Measurements from ENCODE around the gene GSKIP. TPM values are rescaled to one million over a fixed set of nuclear protein-coding genes. Genes with fewer than 3 reads are reported as not detected.

GSKIP gene
- polyA plus RNA-seq, 1 of the 3 experiments (the other 2 are of a cell fraction) = 13.6 TPM

- Histone ChIP-seq H3K36me3 (replicated peaks in 1 of 2; ENCODE audit: control insufficient read depth in 1 of 2, insufficient read depth in 2 of 2, low read length in 1 of 2) (no peaks in the 10 kb centered on the region), H3K27ac (ENCODE audit: low read depth in 2 of 2, low read length in 1 of 2) (no peak overlapping the region), H3K79me2 (ENCODE audit: insufficient read depth) (no peaks in the 10 kb centered on the region), H3K4me2 (no peak overlapping the region), H3K4me1 (ENCODE audit: control insufficient read depth in 1 of 2, insufficient read depth in 2 of 2, low read depth in 1 of 2, low read length in 1 of 2) (no peaks in the 10 kb centered on the region; a peak in 1 of 4 replicates), H4K20me1 (ENCODE audit: insufficient read depth) (no peaks in the 10 kb centered on the region), H3K9me3 (no peaks in the 10 kb centered on the region), H3K9me2 (no peaks in the 10 kb centered on the region), H3K27me3 (ENCODE audit: insufficient read depth) (no peaks in the 10 kb centered on the region), H3K4me3 (ENCODE audit: low read depth in 2 of 2, low read length in 1 of 2) (no peak overlapping the region), H2AFZ (ENCODE audit: low read depth) (no peak overlapping the region), H3K9ac (no peak overlapping the region), H3F3A (replicated peaks; ENCODE audit: insufficient read depth) (no peaks in the 10 kb centered on the region)
- DNase-seq = no peak
- ChIA-PET POLR2A (no interaction called here), CTCF (no interaction called here)
- 94% methylated on average over 7 of the region's 7 CpGs for WGBS (ENCODE audit: low lambda C conversion rate)
- no peak for TF ChIP-seq POLR2AphosphoS5 (IDR thresholded peaks at IDR 0.05; ENCODE audit: low read depth, low read length)
- TF ChIP-seq JUND (IDR thresholded peaks at IDR 0.05) = no peak
- TF ChIP-seq TAF1 (IDR thresholded peaks at IDR 0.05; ENCODE audit: borderline replicate concordance, low read depth, low read length) = no peak
- no peak for TF ChIP-seq GATA2 (CRISPR knock-in tag; IDR thresholded peaks at IDR 0.05)
- no peak for TF ChIP-seq MXI1 (IDR thresholded peaks at IDR 0.05; ENCODE audit: low read depth, low read length)
- TF ChIP-seq GABPA (IDR thresholded peaks at IDR 0.05; ENCODE audit: low read depth) = no peak
- no peak for TF ChIP-seq YY1 (IDR thresholded peaks at IDR 0.05; ENCODE audit: low read depth)
- no peak for TF ChIP-seq ZBTB33 (IDR thresholded peaks at IDR 0.05; ENCODE audit: borderline replicate concordance, low read depth)
- no peak for TF ChIP-seq REST (IDR thresholded peaks at IDR 0.05; ENCODE audit: low read depth, low read length)
- TF ChIP-seq TCF12 (IDR thresholded peaks at IDR 0.05) = no peak
- no peak for TF ChIP-seq PBX3 (IDR thresholded peaks at IDR 0.05)
- TF ChIP-seq RCOR1 (IDR thresholded peaks at IDR 0.05; ENCODE audit: low read length) = no peak
These were observed 30.9 kb downstream of the GSKIP start for GRCh38 chr14:96394047-96394815.
